HFF-Myc (cell line): ENCODE data around the gene NEU4.
"Not testable (repeated sequence)": the region's sequence is repeated elsewhere in the genome, so short reads cannot be mapped to it uniquely, and the experiment has no call there.

ENCODE experiments used
- DNase-seq: peaks from one replicate; pipeline ENCODE4 v3.0.0-alpha.2; 2011; ENCODE audit warnings: low read depth; ENCODE audit errors: extremely low read depth
- H3K4me3 ChIP-seq: replicated peaks from 2 replicates; pipeline ENCODE4 v1.5.1; 2011; ENCODE audit warnings: low read depth, mild to moderate bottlenecking, control low read depth, low read length
- TF ChIP-seq, protein P1 (sequence below): IDR thresholded peaks from 2 replicates; pipeline ENCODE4 v1.5.1; 2012; ENCODE audit warnings: mild to moderate bottlenecking, low read depth, low read length, control low read depth; ENCODE audit errors: missing control alignments

The NEU4 gene

GRCh38 chr2:241775223-241776177, 33.5 kb upstream of the NEU4 start:
- no peak for DNase-seq
- TF ChIP-seq, protein P1, sequence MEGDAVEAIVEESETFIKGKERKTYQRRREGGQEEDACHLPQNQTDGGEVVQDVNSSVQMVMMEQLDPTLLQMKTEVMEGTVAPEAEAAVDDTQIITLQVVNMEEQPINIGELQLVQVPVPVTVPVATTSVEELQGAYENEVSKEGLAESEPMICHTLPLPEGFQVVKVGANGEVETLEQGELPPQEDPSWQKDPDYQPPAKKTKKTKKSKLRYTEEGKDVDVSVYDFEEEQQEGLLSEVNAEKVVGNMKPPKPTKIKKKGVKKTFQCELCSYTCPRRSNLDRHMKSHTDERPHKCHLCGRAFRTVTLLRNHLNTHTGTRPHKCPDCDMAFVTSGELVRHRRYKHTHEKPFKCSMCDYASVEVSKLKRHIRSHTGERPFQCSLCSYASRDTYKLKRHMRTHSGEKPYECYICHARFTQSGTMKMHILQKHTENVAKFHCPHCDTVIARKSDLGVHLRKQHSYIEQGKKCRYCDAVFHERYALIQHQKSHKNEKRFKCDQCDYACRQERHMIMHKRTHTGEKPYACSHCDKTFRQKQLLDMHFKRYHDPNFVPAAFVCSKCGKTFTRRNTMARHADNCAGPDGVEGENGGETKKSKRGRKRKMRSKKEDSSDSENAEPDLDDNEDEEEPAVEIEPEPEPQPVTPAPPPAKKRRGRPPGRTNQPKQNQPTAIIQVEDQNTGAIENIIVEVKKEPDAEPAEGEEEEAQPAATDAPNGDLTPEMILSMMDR: no peak
- H3K4me3 ChIP-seq: no peak overlapping the region

- DNase-seq: no peak
- H3K4me3 ChIP-seq: no peak within 1 kb of the TSS
- TF ChIP-seq, protein P1: no peak
Measured at GRCh38 chr2:241776336-241777169, 32.4 kb upstream of the NEU4 start, which contains the start of gene GAL3ST2. Gene GAL3ST2 (plus strand): TSS chr2:241776822. CDS start chr2:241776956, 134 bp downstream.

- no peak for DNase-seq
- TF ChIP-seq, protein P1: no peak
Measured at GRCh38 chr2:241777170-241777685, 31.8 kb upstream of the NEU4 start.

GRCh38 chr2:241777686-241778627, 31.0 kb upstream of the NEU4 start:
- no peak overlapping the region for H3K4me3 ChIP-seq
- DNase-seq: no peak
- TF ChIP-seq, protein P1: no peak

More at GRCh38 chr2:241777170-241777685, 31.8 kb upstream of the NEU4 start:
- no peak overlapping the region for H3K4me3 ChIP-seq

DNA sequence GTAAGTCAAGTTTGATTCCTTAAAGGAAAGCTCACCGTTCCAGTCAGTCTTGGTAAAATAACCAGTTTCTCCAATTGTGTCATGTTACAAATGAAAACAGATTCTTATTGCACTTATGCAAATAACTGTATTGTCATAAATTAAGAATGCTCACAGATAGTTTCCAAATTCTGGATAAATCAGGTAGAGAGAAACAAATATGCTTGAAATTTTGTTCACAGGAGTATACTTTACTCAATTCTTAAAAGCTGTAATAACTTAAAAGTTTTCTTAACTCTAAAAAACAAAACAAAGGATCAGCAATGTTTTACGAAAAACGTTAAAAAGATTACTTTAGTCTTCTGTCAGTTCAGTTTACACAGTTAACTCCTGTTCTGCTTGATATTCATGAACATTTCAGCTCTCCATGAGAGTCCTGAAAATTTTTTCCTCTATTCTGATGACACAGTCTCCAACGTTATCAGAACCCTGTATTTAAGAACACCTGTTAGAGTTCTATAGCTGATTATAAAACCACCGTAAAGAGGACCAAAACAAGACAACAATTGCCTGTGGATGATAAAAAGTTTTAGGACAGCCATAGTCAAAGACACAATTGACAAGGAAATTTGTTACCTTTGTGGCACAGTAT, 27.9 kb upstream of the NEU4 start:
- TF ChIP-seq, protein P1: no peak
- no peak for DNase-seq
- H3K4me3 ChIP-seq: no peak overlapping the region

GRCh38 chr2:241782053-241782452, 26.9 kb upstream of the NEU4 start:
- H3K4me3 ChIP-seq, DNase-seq: not testable (repeated sequence)
